Spleen (tissue), 7 donors: Measurements from ENCODE around the gene GNB1L.

Source experiments
- CTCF ChIP-seq, 11 experiments: fragments of 200-600 bp in 7 of 11; fragments of 450-650 bp in 4 of 11; sonication (generic) in 4 of 11; IDR thresholded peaks in 8 of 11; conservative IDR thresholded peaks in 3 of 11; 1 replicate in 7 of 11; 2 replicates in 4 of 11; pipeline versions ENCODE4 v1.4.0 to v1.8.0; 2016 to 2021; ENCODE audit warnings: antibody characterized with exemption in 11 of 11, inconsistent platforms in 4 of 11, mild to moderate bottlenecking in 1 of 11
- POLR2A ChIP-seq, 3 donors: fragments of 450-650 bp; IDR thresholded peaks; one replicate each; pipeline ENCODE4 v1.5.1; 2017; ENCODE audit warnings: antibody characterized with exemption in 3 of 3, mild to moderate bottlenecking in 1 of 3
- POLR2AphosphoS5 ChIP-seq, 3 donors: sonication (generic); formaldehyde crosslinking; IDR thresholded peaks; one replicate each; pipeline ENCODE4 v1.5.1; 2017; ENCODE audit warnings: antibody characterized with exemption in 3 of 3
- donor health status: DM: no; HTN: no; CAD: no; lungs with moderate emphysema.
- donor health status: DM: no; HTN: no; CAD: no.
- donor health status: DM: no; HTN: no; CAD: no.

GRCh38 chr22:19770349-19771220 lies 84.1 kb downstream of the GNB1L start:
- TF ChIP-seq CTCF (IDR thresholded peaks at IDR 0.05 in 8 of 11, conservative IDR thresholded peaks at IDR 0.05 in 3 of 11), result no peak
- TF ChIP-seq POLR2AphosphoS5 (IDR thresholded peaks at IDR 0.05), result no peak
- no peak for TF ChIP-seq POLR2A (IDR thresholded peaks at IDR 0.05)
